HUDEP-2 (cell line): ENCODE data around the gene PDLIM4.
A peak's percentile ranks its signal among the peaks of the same experiment; 100 is the strongest.

Experiments
- DNase-seq, 76 experiments: peaks; one replicate each; lab custom pipeline; 2025; ENCODE audit not compliant: unreplicated experiment in 76 of 76; lab: John Stamatoyannopoulos, UW

PDLIM4 gene

GRCh38 chr5:132227235-132227484 is 30.3 kb upstream of the PDLIM4 start:
- no peak for DNase-seq

- DNase-seq, result peak in 38 of 76 experiments; percentile 4 to 63 (median 30)
Observed at GRCh38 chr5:132227485-132228240, 29.8 kb upstream of the PDLIM4 start, which contains the start of gene P4HA2. Gene P4HA2, minus strand, starts transcription at chr5:132227853. Its CDS starts 9,227 bp downstream, at chr5:132218626.

DNA sequence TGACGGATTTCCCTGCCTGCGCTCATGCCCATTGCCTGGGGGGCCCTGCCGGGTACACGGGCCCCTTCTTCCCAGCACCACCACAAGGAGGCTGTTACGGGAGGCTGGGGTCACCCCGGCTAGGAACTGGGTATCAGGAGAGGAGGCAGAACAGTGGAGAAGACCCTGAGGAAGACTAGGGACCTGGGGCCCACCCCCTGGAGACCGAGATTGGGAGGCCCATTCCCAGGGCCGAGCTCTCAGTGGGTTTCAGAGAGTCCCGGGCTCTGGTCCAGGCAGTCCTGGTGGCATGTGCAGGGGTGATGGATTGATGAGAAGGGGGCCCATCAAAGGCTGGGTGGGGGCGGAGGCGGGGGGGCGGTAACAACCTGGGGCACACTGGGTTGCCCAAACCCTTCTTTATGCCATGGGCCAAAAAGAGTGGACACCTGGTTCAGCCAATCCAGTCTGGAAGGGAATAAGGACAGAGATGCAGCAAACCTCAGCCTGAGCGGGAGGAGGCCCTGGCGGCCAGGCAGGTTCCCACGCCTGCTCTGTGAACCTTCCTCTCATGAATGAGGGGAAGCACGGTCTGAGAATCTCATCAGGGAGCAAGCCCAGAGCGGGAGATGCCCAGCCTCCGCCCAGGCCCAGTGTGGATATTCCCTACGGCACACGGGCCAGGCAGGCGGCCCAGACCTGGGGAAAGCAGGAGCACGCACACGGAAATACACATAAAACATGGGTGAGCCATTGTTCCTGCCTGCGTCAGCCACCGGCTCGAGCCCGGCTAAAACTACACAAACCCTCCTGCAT is 29.1 kb upstream of the PDLIM4 start:
- DNase-seq, result no peak

GRCh38 chr5:132229236-132229635 is 28.3 kb upstream of the PDLIM4 start:
- no peak for DNase-seq

DNA sequence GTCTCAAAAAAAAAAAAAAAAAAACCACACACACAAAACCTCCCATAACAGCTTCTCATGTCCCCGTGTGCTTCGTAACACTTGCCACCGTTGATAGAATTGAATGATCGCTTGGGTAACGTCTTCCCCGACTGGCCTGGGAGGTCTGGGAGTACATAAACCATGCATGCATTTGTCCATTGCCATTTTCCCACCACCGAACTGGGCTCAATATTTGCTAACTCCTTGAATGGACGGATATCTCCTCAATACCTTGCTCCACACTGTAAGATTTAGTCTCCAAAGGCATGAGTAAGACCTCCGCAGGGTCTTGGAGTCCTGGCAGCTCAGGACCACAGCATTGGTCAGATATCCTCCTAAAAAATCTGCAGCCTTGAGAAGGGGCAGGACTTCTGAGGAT is 26.6 kb upstream of the PDLIM4 start:
- DNase-seq, result no peak

DNA sequence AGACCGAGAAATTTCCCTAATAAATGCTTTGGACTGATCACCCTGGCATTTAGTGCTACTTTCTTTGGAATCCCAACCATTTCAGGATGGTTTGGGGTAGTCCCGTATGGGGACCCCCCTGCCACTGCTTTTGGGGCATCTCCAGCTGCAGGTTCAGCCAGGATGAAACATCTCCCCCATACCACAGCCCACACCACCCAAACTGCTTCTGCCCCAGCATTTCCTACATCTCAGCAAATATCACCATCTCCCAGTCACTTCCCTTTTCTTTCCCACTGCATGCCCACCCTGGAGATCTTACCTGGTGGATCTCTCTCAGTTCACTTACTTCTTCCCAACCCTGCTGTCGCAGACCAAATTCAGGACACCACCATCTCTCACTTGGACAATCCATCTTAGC is 25.0 kb upstream of the PDLIM4 start:
- DNase-seq, result no peak

DNA sequence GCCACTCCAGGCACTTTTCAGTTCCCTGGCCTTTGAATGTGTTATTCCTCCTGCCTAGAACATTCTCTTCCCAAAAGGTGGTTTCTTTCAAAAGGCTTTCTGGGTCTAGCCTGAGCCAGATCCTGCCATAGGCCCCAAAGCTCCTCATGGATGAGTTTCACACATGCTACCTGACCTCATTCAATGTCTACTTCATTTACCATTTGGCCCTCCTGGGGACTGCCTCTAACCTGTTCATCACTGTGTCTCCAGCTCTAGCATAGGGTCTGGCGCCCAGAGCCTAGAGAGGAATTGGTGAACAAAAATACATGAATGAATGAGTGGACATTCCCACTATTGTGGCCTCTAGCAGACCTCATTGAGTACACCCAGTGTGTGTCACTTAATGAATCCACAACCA is 24.4 kb upstream of the PDLIM4 start:
- DNase-seq, result no peak

GRCh38 chr5:132233811-132234683 is 23.4 kb upstream of the PDLIM4 start:
- DNase-seq, result no peak

DNA sequence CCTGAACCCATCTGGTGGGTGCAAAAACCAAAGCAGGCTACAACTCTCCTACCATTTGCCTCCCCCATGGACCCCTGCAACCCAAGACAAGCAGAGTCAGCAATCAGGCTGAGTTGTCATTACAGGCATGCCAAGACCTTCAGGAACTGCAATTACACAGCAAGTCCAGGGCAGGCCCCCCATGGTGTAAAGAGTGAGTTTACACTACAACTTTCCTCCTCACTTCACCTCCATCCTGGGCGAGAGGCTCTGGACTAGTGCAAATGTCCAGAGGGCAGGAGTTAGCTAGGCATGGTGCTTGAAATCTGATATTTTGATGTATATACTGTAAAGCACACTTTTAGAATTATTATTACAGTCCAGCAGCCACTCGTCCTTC is 22.8 kb upstream of the PDLIM4 start:
- DNase-seq, result no peak

GRCh38 chr5:132235340-132235739 is 22.2 kb upstream of the PDLIM4 start:
- no peak for DNase-seq

GRCh38 chr5:132237141-132237540 is 20.4 kb upstream of the PDLIM4 start:
- DNase-seq, result no peak

DNA sequence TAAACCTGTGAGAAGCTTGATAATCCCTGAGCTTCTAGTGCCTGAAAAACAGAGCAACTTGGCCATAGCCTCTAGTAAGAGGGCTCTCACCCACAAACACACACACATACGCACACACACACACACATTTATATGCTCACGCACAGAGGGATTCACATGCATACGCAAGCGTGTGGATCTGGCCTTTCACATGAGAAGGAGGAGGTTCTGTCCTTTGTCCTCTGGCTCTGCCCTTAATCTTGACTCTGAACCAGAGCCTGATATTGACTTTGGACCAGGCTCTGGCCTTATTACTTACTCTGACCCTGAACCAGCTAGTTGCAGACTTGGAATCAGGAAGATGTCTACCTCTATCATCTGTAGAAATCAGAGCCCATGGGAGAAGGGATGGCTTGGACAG is 19.8 kb upstream of the PDLIM4 start:
- DNase-seq, result no peak

DNA sequence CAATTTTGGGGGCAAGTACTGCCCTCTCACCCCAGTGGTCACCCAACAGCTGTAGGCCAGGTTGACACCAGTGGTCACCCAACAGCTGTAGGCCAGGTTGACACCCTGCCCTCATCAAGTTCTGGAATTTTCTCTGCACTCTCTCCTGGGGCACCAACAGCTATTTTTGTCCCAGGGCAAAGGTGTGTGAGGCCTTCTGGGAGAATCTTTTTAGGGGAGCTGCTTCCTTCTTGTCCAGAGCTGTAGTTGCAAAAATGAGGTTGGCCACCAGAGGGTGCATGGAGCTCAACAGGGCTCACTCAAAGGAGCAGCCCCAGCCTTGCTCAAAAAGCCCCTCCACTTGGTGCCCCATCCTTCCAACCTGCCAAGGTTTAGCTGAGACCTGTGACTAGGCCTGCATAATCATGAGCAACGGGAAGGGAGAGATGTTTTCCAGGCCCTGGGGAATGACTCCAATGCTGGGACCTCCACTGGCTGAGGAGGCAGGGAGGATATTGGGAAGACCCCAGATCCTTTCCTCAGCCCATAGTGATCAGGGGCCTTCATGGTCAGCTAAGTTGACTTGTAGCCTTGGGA is 19.2 kb upstream of the PDLIM4 start:
- DNase-seq, result peak in 56 of 76 experiments; percentile 5 to 71 (median 42)

- DNase-seq, result no peak
Observed at GRCh38 chr5:132238901-132239500, 18.5 kb upstream of the PDLIM4 start.

DNA sequence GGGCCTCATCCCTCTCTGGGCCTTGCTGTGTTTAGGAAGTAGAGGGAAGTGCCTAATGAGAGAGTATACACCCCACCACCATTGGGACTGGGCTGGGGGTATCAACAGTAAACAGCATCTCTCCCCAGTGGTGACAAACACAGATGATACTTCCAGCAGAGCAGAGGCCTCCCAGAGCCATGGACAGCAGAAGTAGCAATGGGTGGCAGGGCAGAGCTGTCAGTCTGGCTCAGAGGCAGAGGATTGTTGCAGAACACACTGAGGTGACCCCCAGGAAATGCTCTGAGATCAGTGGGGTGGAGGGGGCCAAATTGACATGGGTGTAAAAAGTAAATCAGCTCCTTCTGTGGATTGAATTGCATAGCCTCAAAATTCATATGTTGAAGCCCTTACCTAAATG is 17.7 kb upstream of the PDLIM4 start:
- DNase-seq, result no peak

DNA sequence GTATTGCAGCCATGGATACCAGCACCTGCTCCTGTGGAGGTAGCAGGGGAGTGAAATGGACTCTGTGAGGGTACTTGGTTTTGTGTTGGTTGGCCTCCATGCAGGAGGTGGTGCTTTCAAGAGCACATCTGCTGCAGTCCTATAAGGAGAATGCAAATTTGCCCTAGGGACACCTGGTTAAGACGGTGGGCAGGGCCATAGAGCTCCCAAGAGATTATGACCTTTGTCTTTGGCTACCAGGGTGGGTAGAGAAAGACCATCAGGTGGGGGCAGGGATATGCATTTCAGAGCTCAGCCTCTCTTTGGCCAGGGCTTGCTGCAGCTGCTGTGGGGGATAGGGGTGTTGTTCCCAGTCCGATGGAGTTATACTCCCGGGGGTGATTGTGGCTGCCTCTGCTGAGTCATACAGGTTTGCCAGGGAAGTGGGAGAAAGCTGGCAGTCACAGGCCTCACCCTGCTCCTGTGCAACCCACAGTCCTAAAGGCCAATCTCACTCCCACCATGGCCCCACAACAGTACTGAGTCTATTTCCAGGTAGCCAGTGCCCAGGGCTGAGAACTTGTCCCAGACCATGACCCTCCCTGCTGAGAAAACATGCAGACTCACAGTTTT is 14.0 kb upstream of the PDLIM4 start:
- no peak for DNase-seq

DNA sequence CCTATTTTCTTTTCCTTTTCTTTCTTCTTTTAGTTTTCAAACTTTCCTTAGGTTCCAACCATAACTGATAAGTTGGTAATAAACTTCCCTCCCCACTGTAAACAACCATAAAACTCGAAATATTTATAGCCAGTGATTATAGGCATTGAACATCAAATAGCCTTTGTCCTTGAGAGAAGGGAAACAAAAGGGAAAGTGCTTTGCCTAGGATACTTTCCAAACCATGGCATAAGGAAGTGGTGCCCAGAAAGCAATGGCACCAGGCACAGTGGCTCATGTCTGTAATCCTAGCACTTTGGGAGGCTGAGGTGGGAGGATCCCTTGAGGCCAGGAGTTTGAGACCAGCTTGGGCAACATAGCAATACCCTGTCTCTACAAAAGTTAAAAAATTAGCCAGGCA is 11.9 kb upstream of the PDLIM4 start:
- DNase-seq, result no peak

- DNase-seq, result no peak
Observed at GRCh38 chr5:132246806-132247205, 10.7 kb upstream of the PDLIM4 start.

DNA sequence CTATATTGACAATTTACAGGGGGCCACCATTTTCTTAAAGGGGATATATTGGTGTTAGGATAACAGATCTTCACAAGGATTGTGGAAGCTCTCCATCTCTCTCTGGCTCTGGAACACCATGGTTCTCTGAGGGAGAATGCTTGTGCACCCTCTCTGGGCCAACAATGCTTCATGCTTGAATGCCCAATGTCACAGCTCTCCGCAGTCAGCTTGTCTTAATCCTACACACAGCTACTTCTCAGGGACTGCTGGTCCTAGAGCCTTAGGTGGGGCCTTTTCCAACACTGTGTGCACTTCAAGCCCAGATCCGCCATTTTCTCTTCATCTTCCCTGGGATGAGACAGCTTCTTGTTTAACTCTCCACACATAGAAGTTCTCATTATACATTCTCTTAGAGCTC is 6.9 kb upstream of the PDLIM4 start:
- no peak for DNase-seq

DNA sequence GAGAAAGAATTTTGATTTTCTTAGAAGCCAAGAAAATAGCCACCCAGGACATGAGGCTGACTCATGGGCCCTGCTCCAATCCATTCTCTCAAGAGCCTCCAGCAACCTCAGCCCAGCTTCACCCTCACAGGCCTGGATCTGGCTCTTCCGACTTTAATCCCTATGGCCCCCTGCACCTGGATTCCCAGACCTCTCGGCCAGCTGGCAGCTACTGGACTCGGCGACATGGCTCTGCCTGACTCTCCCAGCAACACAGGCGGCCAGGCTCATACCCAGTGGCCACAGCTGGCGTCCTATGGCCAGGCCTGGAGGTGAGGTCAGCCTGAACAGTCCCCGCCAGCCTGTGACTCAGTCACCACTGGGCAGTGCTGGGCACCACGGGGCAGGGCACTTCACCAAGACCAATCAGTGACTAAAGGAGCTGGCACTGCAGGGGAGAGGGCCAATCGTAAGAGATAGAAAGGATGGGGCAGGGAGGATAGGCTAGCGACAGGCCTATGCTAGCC is 6.2 kb upstream of the PDLIM4 start:
- no peak for DNase-seq
